ENCODE measurements around the gene TARP.

TARP gene

DNA sequence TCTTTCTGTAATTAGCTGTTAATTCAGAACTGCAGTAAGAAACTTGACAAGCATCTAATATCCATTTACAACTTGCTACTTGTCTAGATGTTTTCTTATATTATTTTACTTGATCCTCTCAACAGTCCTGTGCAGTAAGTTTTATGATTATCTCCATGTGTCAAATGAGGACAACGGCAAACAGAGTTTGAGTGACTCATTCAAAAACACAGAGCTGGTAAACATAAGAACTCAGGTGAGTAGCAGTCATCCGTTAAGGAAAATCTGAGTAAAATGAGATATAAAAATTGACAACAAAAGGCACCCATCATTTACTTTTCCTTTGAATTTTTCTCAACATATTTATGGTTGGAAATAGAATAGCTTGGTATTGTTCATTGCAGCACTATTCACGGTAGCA, 19.0 kb upstream of the TARP start:
- no peaks in the 10 kb centered on the region for H3K27me3 ChIP-seq (ENCODE audit: control insufficient read depth in 3 of 3, insufficient read depth in 3 of 3, low read length in 3 of 3)
- H3K4me3 ChIP-seq (ENCODE audit: low read depth in 1 of 3, low read length in 3 of 3): no peak overlapping the region
- H3K4me1 ChIP-seq (ENCODE audit: control insufficient read depth in 3 of 3, insufficient read depth in 2 of 3, low read depth in 1 of 3, low read length in 2 of 3): no peaks in the 10 kb centered on the region
- peaks cover 0 to 2% of the 10 kb centered on the region in 2 donors for H3K9me3 ChIP-seq (ENCODE audit: control insufficient read depth in 2 of 2, insufficient read depth in 1 of 2, low read depth in 1 of 2, low read length in 1 of 2)
- WGBS, 3 donors: 75 to 87% (median 75%) methylated on average over 3 of the region's 3 CpGs
- no peak for FAIRE-seq
- DNase-seq: no peak
- no peak overlapping the region for H3K27ac ChIP-seq (ENCODE audit: low read depth in 1 of 3, low read length in 2 of 3)
- H3K36me3 ChIP-seq (ENCODE audit: control insufficient read depth in 3 of 3, insufficient read depth in 2 of 3, low read depth in 1 of 3, low read length in 3 of 3): no peaks in the 10 kb centered on the region

DNA sequence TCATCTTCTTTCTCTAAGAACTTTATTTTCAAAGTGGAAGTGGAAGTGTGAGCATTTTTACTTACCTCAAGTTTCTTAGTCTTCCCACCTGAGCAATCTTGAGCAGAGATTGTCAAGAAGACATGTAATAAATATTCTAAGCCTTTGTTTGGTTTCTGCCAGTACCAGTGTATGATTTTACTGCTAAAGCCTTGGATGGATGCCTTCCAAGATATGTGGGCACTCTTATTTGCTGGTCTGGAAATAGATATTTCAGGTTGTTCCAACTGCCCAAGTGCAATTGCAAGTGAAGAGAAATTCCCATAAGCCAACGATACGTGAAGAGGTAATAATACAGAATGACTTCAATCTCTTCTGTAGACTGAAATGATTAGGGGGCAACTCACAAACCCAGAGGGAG, 18.2 kb upstream of the TARP start:
- H3K4me3 ChIP-seq (ENCODE audit: low read depth in 1 of 3, low read length in 3 of 3): no peak overlapping the region
- H3K27me3 ChIP-seq (ENCODE audit: control insufficient read depth in 3 of 3, insufficient read depth in 3 of 3, low read length in 3 of 3): no peaks in the 10 kb centered on the region
- 89 to 94% (median 93%) methylated on average over 2 of the region's 2 CpGs for WGBS, 3 donors
- FAIRE-seq (no peak), DNase-seq (no peak)
- no peak overlapping the region for H3K27ac ChIP-seq (ENCODE audit: low read depth in 1 of 3, low read length in 2 of 3)
- H3K36me3 ChIP-seq (ENCODE audit: control insufficient read depth in 3 of 3, insufficient read depth in 2 of 3, low read depth in 1 of 3, low read length in 3 of 3): no peaks in the 10 kb centered on the region
- no peaks in the 10 kb centered on the region for H3K4me1 ChIP-seq (ENCODE audit: control insufficient read depth in 3 of 3, insufficient read depth in 2 of 3, low read depth in 1 of 3, low read length in 2 of 3)
- H3K9me3 ChIP-seq (ENCODE audit: control insufficient read depth in 2 of 2, insufficient read depth in 1 of 2, low read depth in 1 of 2, low read length in 1 of 2): peaks cover 0 to 2% of the 10 kb centered on the region in 2 donors

DNA sequence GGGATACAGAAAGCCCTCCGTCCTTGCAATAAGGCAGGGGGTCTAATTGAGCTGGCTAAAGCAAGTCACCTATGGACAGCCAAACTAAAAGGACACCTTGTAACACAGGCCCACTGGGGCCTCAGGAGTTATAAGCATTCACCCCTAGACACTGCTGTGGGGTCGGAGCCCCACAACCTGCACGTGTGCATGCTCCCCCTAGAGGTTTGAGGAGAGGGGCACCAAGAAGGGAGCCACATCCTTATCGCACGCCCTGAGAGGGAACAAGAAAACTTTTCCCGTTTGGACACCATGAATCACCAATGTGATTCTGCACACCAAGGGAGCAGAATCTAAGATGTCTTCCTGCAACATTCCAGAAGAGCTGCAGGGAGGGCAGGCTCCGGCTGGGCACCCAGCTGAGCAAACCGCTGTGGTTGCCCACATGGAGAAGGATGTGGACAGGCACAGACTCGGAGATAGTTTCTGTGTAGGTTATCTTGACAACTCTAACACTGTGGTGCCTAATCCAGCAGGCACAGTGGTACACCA, 17.7 kb upstream of the TARP start:
- no peak for FAIRE-seq
- Histone ChIP-seq H3K27ac (ENCODE audit: low read depth in 1 of 3, low read length in 2 of 3) (no peak overlapping the region), H3K4me1 (ENCODE audit: control insufficient read depth in 3 of 3, insufficient read depth in 2 of 3, low read depth in 1 of 3, low read length in 2 of 3) (no peaks in the 10 kb centered on the region), H3K27me3 (ENCODE audit: control insufficient read depth in 3 of 3, insufficient read depth in 3 of 3, low read length in 3 of 3) (no peaks in the 10 kb centered on the region), H3K36me3 (ENCODE audit: control insufficient read depth in 3 of 3, insufficient read depth in 2 of 3, low read depth in 1 of 3, low read length in 3 of 3) (no peaks in the 10 kb centered on the region), H3K9me3 (ENCODE audit: control insufficient read depth in 2 of 2, insufficient read depth in 1 of 2, low read depth in 1 of 2, low read length in 1 of 2) (peaks cover 0 to 2% of the 10 kb centered on the region in 2 donors), H3K4me3 (ENCODE audit: low read depth in 1 of 3, low read length in 3 of 3) (no peak overlapping the region)
- WGBS, 3 donors: 77 to 80% (median 79%) methylated on average over 9 of the region's 9 CpGs
- no peak for DNase-seq

DNA sequence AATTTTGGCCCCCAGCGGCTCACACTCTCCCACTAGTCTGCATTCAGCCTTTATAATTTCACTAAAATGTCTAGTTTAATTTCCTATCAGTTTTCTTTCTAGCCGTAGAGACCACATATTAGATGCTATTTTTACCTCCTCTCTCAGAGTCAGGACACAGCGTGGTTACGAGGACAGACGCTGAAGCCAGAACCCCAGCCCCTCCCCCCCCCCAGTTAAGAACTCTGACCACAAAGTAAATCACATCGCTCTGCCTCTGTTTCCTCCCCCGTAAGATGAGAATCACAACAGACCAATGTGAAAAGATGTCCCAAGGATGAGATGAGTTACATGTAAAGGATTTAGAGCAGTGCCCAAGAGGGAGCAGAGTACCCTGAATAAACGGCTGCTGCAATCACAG, 11.1 kb upstream of the TARP start:
- DNase-seq: no peak
- 60 to 82% (median 79%) methylated on average over 8 of the region's 8 CpGs for WGBS, 3 donors
- Histone ChIP-seq H3K9me3 (ENCODE audit: control insufficient read depth in 2 of 2, insufficient read depth in 1 of 2, low read depth in 1 of 2, low read length in 1 of 2) (no peaks in the 10 kb centered on the region), H3K36me3 (ENCODE audit: control insufficient read depth in 3 of 3, insufficient read depth in 2 of 3, low read depth in 1 of 3, low read length in 3 of 3) (no peaks in the 10 kb centered on the region), H3K4me1 (ENCODE audit: control insufficient read depth in 3 of 3, insufficient read depth in 2 of 3, low read depth in 1 of 3, low read length in 2 of 3) (no peaks in the 10 kb centered on the region), H3K27ac (ENCODE audit: low read depth in 1 of 3, low read length in 2 of 3) (no peak overlapping the region), H3K4me3 (ENCODE audit: low read depth in 1 of 3, low read length in 3 of 3) (no peak overlapping the region), H3K27me3 (ENCODE audit: control insufficient read depth in 3 of 3, insufficient read depth in 3 of 3, low read length in 3 of 3) (no peaks in the 10 kb centered on the region)
- FAIRE-seq: no peak

DNA sequence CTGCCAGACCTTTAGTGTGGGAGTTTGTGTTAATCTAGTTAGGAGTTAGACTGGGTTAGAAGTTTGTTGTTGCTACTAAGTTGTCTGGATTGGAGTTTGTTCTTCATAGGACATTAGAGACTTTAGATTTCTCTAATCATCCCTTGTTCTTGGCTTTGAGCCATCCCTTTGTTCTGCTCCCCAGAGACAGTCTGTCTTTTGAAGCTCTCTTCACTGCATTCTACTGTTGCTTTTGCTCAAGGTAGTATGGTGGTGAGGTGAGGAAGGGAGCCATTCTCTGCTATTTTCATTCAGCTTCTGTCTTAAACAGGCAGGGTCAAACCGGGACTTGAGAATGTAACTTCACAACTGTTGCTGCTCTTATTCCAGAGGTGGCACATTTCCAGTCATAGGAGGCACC, 10.4 kb upstream of the TARP start:
- H3K27me3 ChIP-seq (ENCODE audit: control insufficient read depth in 3 of 3, insufficient read depth in 3 of 3, low read length in 3 of 3): no peaks in the 10 kb centered on the region
- DNase-seq (no peak), FAIRE-seq (no peak)
- WGBS, 3 donors: 48 to 76% (median 48%) methylated on average over 1 of the region's 1 CpG
- H3K9me3 ChIP-seq (ENCODE audit: control insufficient read depth in 2 of 2, insufficient read depth in 1 of 2, low read depth in 1 of 2, low read length in 1 of 2): no peaks in the 10 kb centered on the region
- no peak overlapping the region for H3K4me3 ChIP-seq (ENCODE audit: low read depth in 1 of 3, low read length in 3 of 3)
- H3K36me3 ChIP-seq (ENCODE audit: control insufficient read depth in 3 of 3, insufficient read depth in 2 of 3, low read depth in 1 of 3, low read length in 3 of 3): no peaks in the 10 kb centered on the region
- H3K4me1 ChIP-seq (ENCODE audit: control insufficient read depth in 3 of 3, insufficient read depth in 2 of 3, low read depth in 1 of 3, low read length in 2 of 3): no peaks in the 10 kb centered on the region
- no peak overlapping the region for H3K27ac ChIP-seq (ENCODE audit: low read depth in 1 of 3, low read length in 2 of 3)

DNA sequence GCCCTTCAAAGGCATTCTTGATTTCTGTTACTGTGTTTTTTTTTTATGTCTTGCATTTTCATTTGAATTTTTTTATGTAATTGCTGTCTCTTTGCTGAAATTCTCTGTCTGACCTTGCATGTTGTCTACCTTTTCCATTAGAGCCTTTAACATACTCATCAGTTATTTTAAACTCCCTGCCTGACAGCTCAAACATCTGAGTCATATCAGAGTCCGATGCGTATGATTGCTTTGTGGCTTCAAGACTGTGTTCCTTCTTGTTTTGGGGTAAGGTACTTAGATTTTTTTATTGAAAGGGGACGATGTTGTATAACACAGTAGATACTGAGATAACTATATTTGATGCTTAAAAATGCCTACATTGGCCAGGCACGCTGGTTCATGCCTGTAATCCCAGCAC, 9.7 kb upstream of the TARP start:
- Histone ChIP-seq H3K27me3 (ENCODE audit: control insufficient read depth in 3 of 3, insufficient read depth in 3 of 3, low read length in 3 of 3) (no peaks in the 10 kb centered on the region), H3K4me1 (ENCODE audit: control insufficient read depth in 3 of 3, insufficient read depth in 2 of 3, low read depth in 1 of 3, low read length in 2 of 3) (no peaks in the 10 kb centered on the region), H3K27ac (ENCODE audit: low read depth in 1 of 3, low read length in 2 of 3) (no peak overlapping the region), H3K36me3 (ENCODE audit: control insufficient read depth in 3 of 3, insufficient read depth in 2 of 3, low read depth in 1 of 3, low read length in 3 of 3) (no peaks in the 10 kb centered on the region), H3K4me3 (ENCODE audit: low read depth in 1 of 3, low read length in 3 of 3) (no peak overlapping the region), H3K9me3 (ENCODE audit: control insufficient read depth in 2 of 2, insufficient read depth in 1 of 2, low read depth in 1 of 2, low read length in 1 of 2) (no peaks in the 10 kb centered on the region)
- DNase-seq (no peak), FAIRE-seq (no peak)
- WGBS, 3 donors: 70 to 80% (median 75%) methylated on average over 4 of the region's 4 CpGs

DNA sequence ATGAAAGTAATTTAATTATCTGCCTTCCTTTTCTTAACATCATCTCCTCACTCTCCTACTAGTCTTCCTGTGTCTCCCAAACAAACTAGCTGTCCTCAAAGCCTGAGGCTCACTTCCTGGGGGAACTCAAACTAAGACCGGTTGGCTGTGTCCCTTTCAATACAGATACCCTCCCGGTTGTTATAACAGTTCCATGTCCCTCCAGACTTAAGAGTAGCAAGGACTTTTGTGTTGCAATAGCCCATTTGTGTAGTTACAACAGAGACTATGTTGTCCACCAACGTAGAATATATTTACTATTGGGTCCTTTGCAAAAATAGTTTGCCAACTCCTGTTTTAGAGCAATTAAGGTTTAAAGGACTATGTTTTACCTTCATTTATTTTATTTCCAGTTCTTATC, 8.6 kb upstream of the TARP start:
- FAIRE-seq (no peak), DNase-seq (no peak)
- Histone ChIP-seq H3K27me3 (ENCODE audit: control insufficient read depth in 3 of 3, insufficient read depth in 3 of 3, low read length in 3 of 3) (no peaks in the 10 kb centered on the region), H3K4me1 (ENCODE audit: control insufficient read depth in 3 of 3, insufficient read depth in 2 of 3, low read depth in 1 of 3, low read length in 2 of 3) (no peaks in the 10 kb centered on the region), H3K36me3 (ENCODE audit: control insufficient read depth in 3 of 3, insufficient read depth in 2 of 3, low read depth in 1 of 3, low read length in 3 of 3) (no peaks in the 10 kb centered on the region), H3K4me3 (ENCODE audit: low read depth in 1 of 3, low read length in 3 of 3) (no peak overlapping the region), H3K27ac (ENCODE audit: low read depth in 1 of 3, low read length in 2 of 3) (no peak overlapping the region), H3K9me3 (ENCODE audit: control insufficient read depth in 2 of 2, insufficient read depth in 1 of 2, low read depth in 1 of 2, low read length in 1 of 2) (no peaks in the 10 kb centered on the region)
- WGBS, 3 donors: 64 to 70% (median 69%) methylated on average over 3 of the region's 3 CpGs

DNA sequence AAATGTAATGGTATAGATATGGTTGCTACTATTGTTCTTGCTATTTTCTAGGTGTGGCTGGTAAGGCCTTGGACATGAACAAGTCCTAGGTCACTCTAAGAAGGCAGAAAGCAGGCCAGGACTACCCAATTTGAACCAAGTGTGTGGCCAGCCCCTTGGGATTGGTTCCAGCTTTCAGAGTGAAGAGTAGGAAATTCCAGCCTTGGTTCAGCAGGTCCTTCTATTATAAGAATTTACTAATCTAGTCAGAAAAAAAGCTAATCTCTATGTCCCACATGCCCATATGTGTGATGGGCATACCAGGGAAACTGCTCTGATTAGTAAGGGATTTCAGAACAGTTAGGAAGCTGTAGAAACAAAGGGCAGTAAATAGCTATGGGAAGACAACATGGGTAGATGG, 7.8 kb upstream of the TARP start:
- Histone ChIP-seq H3K27me3 (ENCODE audit: control insufficient read depth in 3 of 3, insufficient read depth in 3 of 3, low read length in 3 of 3) (no peaks in the 10 kb centered on the region), H3K4me3 (ENCODE audit: low read depth in 1 of 3, low read length in 3 of 3) (no peak overlapping the region), H3K36me3 (ENCODE audit: control insufficient read depth in 3 of 3, insufficient read depth in 2 of 3, low read depth in 1 of 3, low read length in 3 of 3) (no peaks in the 10 kb centered on the region), H3K27ac (ENCODE audit: low read depth in 1 of 3, low read length in 2 of 3) (no peak overlapping the region), H3K9me3 (ENCODE audit: control insufficient read depth in 2 of 2, insufficient read depth in 1 of 2, low read depth in 1 of 2, low read length in 1 of 2) (no peaks in the 10 kb centered on the region), H3K4me1 (ENCODE audit: control insufficient read depth in 3 of 3, insufficient read depth in 2 of 3, low read depth in 1 of 3, low read length in 2 of 3) (no peaks in the 10 kb centered on the region)
- FAIRE-seq (no peak), DNase-seq (no peak)

DNA sequence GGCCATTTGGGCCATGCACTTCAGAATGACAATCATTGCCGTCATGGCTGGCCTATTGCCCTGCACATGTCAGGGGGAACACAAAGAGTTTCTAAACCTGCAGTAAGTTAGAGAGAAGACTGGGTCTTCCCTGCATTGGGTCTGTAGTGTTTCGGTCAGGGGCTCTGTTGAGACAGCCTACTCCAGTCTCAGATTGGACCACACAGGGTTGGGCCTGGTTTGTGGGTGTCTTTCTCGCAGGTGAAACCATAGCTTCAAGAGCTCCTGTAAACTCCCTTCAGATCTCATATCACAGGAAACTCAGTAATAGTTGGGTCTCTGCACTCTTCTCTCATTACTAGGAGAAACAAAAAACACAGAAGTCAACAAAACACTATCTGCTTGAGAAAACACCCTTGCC, 7.3 kb upstream of the TARP start:
- 84 to 95% (median 91%) methylated on average over 3 of the region's 3 CpGs for WGBS, 3 donors
- H3K36me3 ChIP-seq (ENCODE audit: control insufficient read depth in 3 of 3, insufficient read depth in 2 of 3, low read depth in 1 of 3, low read length in 3 of 3): no peaks in the 10 kb centered on the region

More for the DNA sequence above, 7.3 kb upstream of the TARP start:
- no peak for FAIRE-seq
- DNase-seq: no peak
- Histone ChIP-seq H3K27me3 (ENCODE audit: control insufficient read depth in 3 of 3, insufficient read depth in 3 of 3, low read length in 3 of 3) (no peaks in the 10 kb centered on the region), H3K4me1 (ENCODE audit: control insufficient read depth in 3 of 3, insufficient read depth in 2 of 3, low read depth in 1 of 3, low read length in 2 of 3) (no peaks in the 10 kb centered on the region), H3K4me3 (ENCODE audit: low read depth in 1 of 3, low read length in 3 of 3) (no peak overlapping the region), H3K27ac (ENCODE audit: low read depth in 1 of 3, low read length in 2 of 3) (no peak overlapping the region), H3K9me3 (ENCODE audit: control insufficient read depth in 2 of 2, insufficient read depth in 1 of 2, low read depth in 1 of 2, low read length in 1 of 2) (no peaks in the 10 kb centered on the region)

Data from small intestine (tissue), 7 donors.